Naive B cell (primary cell): Measurements from ENCODE around the gene CBL. TPM values are rescaled to one million over a fixed set of nuclear protein-coding genes. Genes with fewer than 3 reads are reported as not detected.

ENCODE experiments used
- ATAC-seq, 2 donors: fragments of 150-1000 bp; cut with Tn5 transposase; 2 replicates each; pipeline ENCODE4 v1.10.0; 2021; ENCODE audit warnings: low read depth in 2 of 2, mild to moderate bottlenecking in 2 of 2, moderate library complexity in 2 of 2
- DNase-seq: peaks from one replicate; pipeline ENCODE4 v3.0.0; 2022
- H3K27ac Mint-ChIP-seq, 6 donors: one replicate each; pipeline ENCODE4 v1.8.0; 2020 to 2022; ENCODE audit warnings: mild to moderate bottlenecking in 6 of 6, mixed read lengths in 6 of 6, moderate library complexity in 5 of 6, inconsistent platforms in 2 of 6
- H3K27me3 Mint-ChIP-seq, 3 donors: one replicate each; pipeline ENCODE4 v1.8.0; 2021 to 2022; ENCODE audit warnings: mixed read lengths in 3 of 3, mild to moderate bottlenecking in 1 of 3
- H3K36me3 Mint-ChIP-seq, 2 donors: one replicate each; pipeline ENCODE4 v1.8.0; 2020 to 2022; ENCODE audit warnings: mixed read lengths in 2 of 2, inconsistent platforms in 1 of 2, mild to moderate bottlenecking in 1 of 2
- H3K4me1 Mint-ChIP-seq, 3 donors: one replicate each; pipeline ENCODE4 v1.8.0; 2020 to 2022; ENCODE audit warnings: mixed read lengths in 3 of 3, inconsistent platforms in 1 of 3, mild to moderate bottlenecking in 1 of 3, moderate library complexity in 1 of 3
- H3K4me3 Mint-ChIP-seq, 8 donors: one replicate each; pipeline ENCODE4 v1.8.0; 2020 to 2022; ENCODE audit warnings: mild to moderate bottlenecking in 8 of 8, mixed read lengths in 8 of 8, moderate library complexity in 8 of 8, inconsistent platforms in 2 of 8
- H3K9me3 Mint-ChIP-seq, 7 donors: one replicate each; pipeline ENCODE4 v1.8.0; 2020 to 2022; ENCODE audit warnings: mixed read lengths in 7 of 7, mild to moderate bottlenecking in 5 of 7, inconsistent platforms in 2 of 7, moderate library complexity in 1 of 7
- polyA plus RNA-seq, 6 donors: library from polyadenylated mRNA; unstranded; fragments of 300-500 nt; fragmentation: Illumina TruSeq; gene quantifications; one replicate each; pipeline ENCODE4 v1.2.3, GENCODE V29; 2021; ENCODE audit warnings: low read depth in 6 of 6

The CBL gene
- polyA plus RNA-seq, 6 donors from 2014 or later: 8.3 to 22.0 (median 14.4) TPM

GRCh38 chr11:119339589-119340334 is 133.6 kb downstream of the CBL start:
- Mint-ChIP-seq H3K27ac (peak overlapping the region in 1 of 6 donors; percentile 49), H3K4me3 (peak overlapping the region in 7 of 8 donors; percentile 57 to 84 (median 72)), H3K27me3 (peaks cover 21 to 49% (median 48%) of the 10 kb centered on the region in 3 donors), H3K9me3 (no peaks in the 10 kb centered on the region), H3K36me3 (peaks cover 0 to 13% of the 10 kb centered on the region in 2 donors), H3K4me1 (peaks cover 22 to 61% (median 54%) of the 10 kb centered on the region in 3 donors)
- peak; percentile 10 to 25 for ATAC-seq
- DNase-seq: no peak

- H3K27ac Mint-ChIP-seq: peak within 1 kb of the TSS in 1 of 6 donors; percentile 2
- peaks cover 19 to 53% (median 46%) of the 10 kb centered on the region in 3 donors for H3K4me1 Mint-ChIP-seq
- peaks cover 0 to 11% of the 10 kb centered on the region in 2 donors for H3K36me3 Mint-ChIP-seq
- H3K4me3 Mint-ChIP-seq: peak within 1 kb of the TSS in 7 of 8 donors; percentile 0 to 87 (median 48)
- peaks cover 26 to 56% (median 56%) of the 10 kb centered on the region in 3 donors for H3K27me3 Mint-ChIP-seq
- H3K9me3 Mint-ChIP-seq: no peaks in the 10 kb centered on the region
- DNase-seq: no peak
- ATAC-seq: no peak
Measured at GRCh38 chr11:119340335-119341221, 134.4 kb downstream of the CBL start, which contains the start of gene C1QTNF5. Gene C1QTNF5, minus strand, starts transcription at chr11:119340883. Its CDS starts 486 bp downstream, at chr11:119340397.

GRCh38 chr11:119341222-119342022 is 135.3 kb downstream of the CBL start:
- ATAC-seq (peak; percentile 52 to 59), DNase-seq (no peak)
- H3K27ac Mint-ChIP-seq: peak overlapping the region in 1 of 6 donors; percentile 2
- H3K4me3 Mint-ChIP-seq: peak overlapping the region in 6 of 8 donors; percentile 9 to 87 (median 46)
- peaks cover 0 to 11% of the 10 kb centered on the region in 2 donors for H3K36me3 Mint-ChIP-seq
- H3K27me3 Mint-ChIP-seq: peaks cover 26 to 64% (median 61%) of the 10 kb centered on the region in 3 donors
- no peaks in the 10 kb centered on the region for H3K9me3 Mint-ChIP-seq
- H3K4me1 Mint-ChIP-seq: peaks cover 13 to 44% (median 39%) of the 10 kb centered on the region in 3 donors

GRCh38 chr11:119342023-119342300 is 135.8 kb downstream of the CBL start:
- H3K4me3 Mint-ChIP-seq: peak overlapping the region in 3 of 8 donors; percentile 0 to 69 (median 2)
- peaks cover 12 to 39% (median 34%) of the 10 kb centered on the region in 3 donors for H3K4me1 Mint-ChIP-seq

GRCh38 chr11:119342362-119343130 is 136.4 kb downstream of the CBL start:
- no peak for ATAC-seq
- Mint-ChIP-seq H3K4me1 (peaks cover 12 to 33% (median 30%) of the 10 kb centered on the region in 3 donors), H3K27me3 (peaks cover 29 to 74% (median 72%) of the 10 kb centered on the region in 3 donors)

More at GRCh38 chr11:119342023-119342300, 135.8 kb downstream of the CBL start:
- no peaks in the 10 kb centered on the region for H3K9me3 Mint-ChIP-seq
- ATAC-seq: no peak
- no peak for DNase-seq
- peaks cover 0 to 11% of the 10 kb centered on the region in 2 donors for H3K36me3 Mint-ChIP-seq
- H3K27me3 Mint-ChIP-seq: peaks cover 26 to 69% (median 66%) of the 10 kb centered on the region in 3 donors
- no peak overlapping the region for H3K27ac Mint-ChIP-seq

GRCh38 chr11:119343726-119344125 is 137.6 kb downstream of the CBL start:
- peaks cover 0 to 8% of the 10 kb centered on the region in 2 donors for H3K36me3 Mint-ChIP-seq
- H3K27ac Mint-ChIP-seq: no peak overlapping the region
- peaks cover 12 to 24% (median 22%) of the 10 kb centered on the region in 3 donors for H3K4me1 Mint-ChIP-seq
- ATAC-seq (no peak), DNase-seq (no peak)
- H3K27me3 Mint-ChIP-seq: peaks cover 31 to 76% (median 74%) of the 10 kb centered on the region in 3 donors
- no peaks in the 10 kb centered on the region for H3K9me3 Mint-ChIP-seq
- H3K4me3 Mint-ChIP-seq: no peak overlapping the region

More at GRCh38 chr11:119342362-119343130, 136.4 kb downstream of the CBL start:
- Mint-ChIP-seq H3K9me3 (no peaks in the 10 kb centered on the region), H3K36me3 (peaks cover 0 to 11% of the 10 kb centered on the region in 2 donors), H3K27ac (no peak overlapping the region), H3K4me3 (peak overlapping the region in 1 of 8 donors; percentile 69)
- DNase-seq: no peak

- ATAC-seq (no peak), DNase-seq (no peak)
- Mint-ChIP-seq H3K4me1 (peaks cover 8 to 17% (median 15%) of the 10 kb centered on the region in 3 donors), H3K36me3 (peaks cover 0 to under 1% of the 10 kb centered on the region in 2 donors), H3K9me3 (no peaks in the 10 kb centered on the region), H3K4me3 (no peak overlapping the region), H3K27ac (no peak overlapping the region), H3K27me3 (peaks cover 27 to 69% (median 67%) of the 10 kb centered on the region in 3 donors)
Measured at GRCh38 chr11:119344291-119345010, 138.3 kb downstream of the CBL start.

GRCh38 chr11:119345685-119346084 is 139.5 kb downstream of the CBL start:
- Mint-ChIP-seq H3K4me1 (peaks cover 8 to 15% (median 12%) of the 10 kb centered on the region in 3 donors), H3K36me3 (no peaks in the 10 kb centered on the region), H3K9me3 (no peaks in the 10 kb centered on the region), H3K4me3 (no peak overlapping the region), H3K27ac (no peak overlapping the region), H3K27me3 (peaks cover 26 to 72% (median 72%) of the 10 kb centered on the region in 3 donors)
- ATAC-seq (no peak), DNase-seq (no peak)

GRCh38 chr11:119346605-119347004 is 140.5 kb downstream of the CBL start, which contains the start of gene MFRP:
Gene MFRP, minus strand, starts transcription at chr11:119346705. Its CDS starts 192 bp downstream, at chr11:119346513.
- no peak within 1 kb of the TSS for H3K4me3 Mint-ChIP-seq
- H3K27ac Mint-ChIP-seq: no peak within 1 kb of the TSS
- H3K27me3 Mint-ChIP-seq: peaks cover 26 to 74% (median 72%) of the 10 kb centered on the region in 3 donors
- ATAC-seq: no peak
- H3K36me3 Mint-ChIP-seq: no peaks in the 10 kb centered on the region
- no peaks in the 10 kb centered on the region for H3K9me3 Mint-ChIP-seq
- peaks cover 0 to 6% (median 3%) of the 10 kb centered on the region in 3 donors for H3K4me1 Mint-ChIP-seq
- DNase-seq: no peak

GRCh38 chr11:119347242-119347641 is 141.1 kb downstream of the CBL start:
- no peak overlapping the region for H3K27ac Mint-ChIP-seq
- H3K27me3 Mint-ChIP-seq: peaks cover 27 to 74% (median 71%) of the 10 kb centered on the region in 3 donors
- no peaks in the 10 kb centered on the region for H3K9me3 Mint-ChIP-seq
- DNase-seq (no peak), ATAC-seq (no peak)
- H3K4me3 Mint-ChIP-seq: no peak overlapping the region
- no peaks in the 10 kb centered on the region for H3K36me3 Mint-ChIP-seq
- H3K4me1 Mint-ChIP-seq: peaks cover 0 to under 1% (median 0%) of the 10 kb centered on the region in 3 donors

- Mint-ChIP-seq H3K27ac (no peak overlapping the region), H3K27me3 (peaks cover 34 to 73% (median 72%) of the 10 kb centered on the region in 3 donors), H3K9me3 (no peaks in the 10 kb centered on the region), H3K4me3 (no peak overlapping the region), H3K36me3 (no peaks in the 10 kb centered on the region), H3K4me1 (no peaks in the 10 kb centered on the region)
- DNase-seq (no peak), ATAC-seq (no peak)
Measured at GRCh38 chr11:119347940-119348605, 141.9 kb downstream of the CBL start.
